Measurements from ENCODE around the gene SH3GLB1. TPM values are rescaled to one million over a fixed set of nuclear protein-coding genes. Genes with fewer than 3 reads are reported as not detected.

Gene SH3GLB1
- total and polyA plus RNA-seq, 2 donors (not counting 1 experiment from before 2014, with no cell fraction given) = 41.5 to 80.2 TPM

- TF ChIP-seq EZH2 (IDR thresholded peaks at IDR 0.05; ENCODE audit: low read length, missing control alignments) (no peak), CTCF (conservative IDR thresholded peaks at IDR 0.05 in 1 of 2, IDR thresholded peaks at IDR 0.05 in 1 of 2; ENCODE audit: low read depth in 1 of 2, low read length in 2 of 2) (no peak)
- DNase-seq (ENCODE audit: low read depth in 2 of 2) = peak in 1 of 2 donors; percentile 25
- H3K9ac ChIP-seq (ENCODE audit: insufficient read depth, low read length) = peak overlapping the region; percentile 93
- no peaks in the 10 kb centered on the region for H3K9me3 ChIP-seq (ENCODE audit: control insufficient read depth, insufficient read depth, low read depth, low read length)
- H3K36me3 ChIP-seq (ENCODE audit: control insufficient read depth, insufficient read depth, low read length) = no peaks in the 10 kb centered on the region
- H3K79me2 ChIP-seq (ENCODE audit: control insufficient read depth, insufficient read depth, low read length) = peaks cover 39% of the 10 kb centered on the region
- no peaks in the 10 kb centered on the region for H3K27me3 ChIP-seq (ENCODE audit: control insufficient read depth, insufficient read depth, low read length)
- H3K27ac ChIP-seq (ENCODE audit: insufficient read depth, low read length) = peak overlapping the region; percentile 96
- H3K4me1 ChIP-seq (ENCODE audit: control insufficient read depth, extremely low read depth, insufficient read depth, low read length) = peaks cover 2% of the 10 kb centered on the region
- peak overlapping the region; percentile 87 for H3K4me2 ChIP-seq (ENCODE audit: extremely low read depth, insufficient read depth, low read length)
- H4K20me1 ChIP-seq (ENCODE audit: control insufficient read depth, extremely low read depth, insufficient read depth, low read length) = no peaks in the 10 kb centered on the region
- H2AFZ ChIP-seq (ENCODE audit: low read length) = peak overlapping the region; percentile 94
- H3K4me3 ChIP-seq (replicated peaks in 1 of 4; ENCODE audit: control extremely low read depth in 1 of 4, insufficient read depth in 1 of 4, low read depth in 3 of 4, low read length in 4 of 4) = peak overlapping the region; percentile 82 to 99 (median 95)
These were observed 499 bp upstream of the SH3GLB1 start for GRCh38 chr1:86703696-86704457.

GRCh38 chr1:86704972-86705664 is 742 bp downstream of the SH3GLB1 start:
- no peak for TF ChIP-seq EZH2 (IDR thresholded peaks at IDR 0.05; ENCODE audit: low read length, missing control alignments)
- no peak for TF ChIP-seq CTCF (conservative IDR thresholded peaks at IDR 0.05 in 1 of 2, IDR thresholded peaks at IDR 0.05 in 1 of 2; ENCODE audit: low read depth in 1 of 2, low read length in 2 of 2)
- Histone ChIP-seq H4K20me1 (ENCODE audit: control insufficient read depth, extremely low read depth, insufficient read depth, low read length) (peaks cover 2% of the 10 kb centered on the region), H3K36me3 (ENCODE audit: control insufficient read depth, insufficient read depth, low read length) (no peaks in the 10 kb centered on the region), H3K4me2 (ENCODE audit: extremely low read depth, insufficient read depth, low read length) (peak overlapping the region; percentile 97), H3K79me2 (ENCODE audit: control insufficient read depth, insufficient read depth, low read length) (peaks cover 52% of the 10 kb centered on the region), H3K27me3 (ENCODE audit: control insufficient read depth, insufficient read depth, low read length) (no peaks in the 10 kb centered on the region), H2AFZ (ENCODE audit: low read length) (peak overlapping the region; percentile 86), H3K4me3 (replicated peaks in 1 of 4; ENCODE audit: control extremely low read depth in 1 of 4, insufficient read depth in 1 of 4, low read depth in 3 of 4, low read length in 4 of 4) (peak overlapping the region; percentile 82 to 99 (median 95)), H3K4me1 (ENCODE audit: control insufficient read depth, extremely low read depth, insufficient read depth, low read length) (peaks cover 5% of the 10 kb centered on the region), H3K9ac (ENCODE audit: insufficient read depth, low read length) (peak overlapping the region; percentile 93), H3K9me3 (ENCODE audit: control insufficient read depth, insufficient read depth, low read depth, low read length) (no peaks in the 10 kb centered on the region), H3K27ac (ENCODE audit: insufficient read depth, low read length) (peak overlapping the region; percentile 96)
- DNase-seq (ENCODE audit: low read depth in 2 of 2) = peak; percentile 66 to 75

- H3K79me2 ChIP-seq (ENCODE audit: control insufficient read depth, insufficient read depth, low read length) = peaks cover 57% of the 10 kb centered on the region
- peak overlapping the region; percentile 96 for H3K27ac ChIP-seq (ENCODE audit: insufficient read depth, low read length)
- H3K36me3 ChIP-seq (ENCODE audit: control insufficient read depth, insufficient read depth, low read length) = no peaks in the 10 kb centered on the region
- peak in 1 of 2 donors; percentile 29 for DNase-seq (ENCODE audit: low read depth in 2 of 2)
- H4K20me1 ChIP-seq (ENCODE audit: control insufficient read depth, extremely low read depth, insufficient read depth, low read length) = peaks cover 2% of the 10 kb centered on the region
- no peaks in the 10 kb centered on the region for H3K27me3 ChIP-seq (ENCODE audit: control insufficient read depth, insufficient read depth, low read length)
- H3K4me2 ChIP-seq (ENCODE audit: extremely low read depth, insufficient read depth, low read length) = peak overlapping the region; percentile 97
- peaks cover 5% of the 10 kb centered on the region for H3K4me1 ChIP-seq (ENCODE audit: control insufficient read depth, extremely low read depth, insufficient read depth, low read length)
- peak overlapping the region; percentile 82 to 99 (median 95) for H3K4me3 ChIP-seq (replicated peaks in 1 of 4; ENCODE audit: control extremely low read depth in 1 of 4, insufficient read depth in 1 of 4, low read depth in 3 of 4, low read length in 4 of 4)
- peak overlapping the region; percentile 93 for H3K9ac ChIP-seq (ENCODE audit: insufficient read depth, low read length)
- H3K9me3 ChIP-seq (ENCODE audit: control insufficient read depth, insufficient read depth, low read depth, low read length) = no peaks in the 10 kb centered on the region
- TF ChIP-seq EZH2 (IDR thresholded peaks at IDR 0.05; ENCODE audit: low read length, missing control alignments) (no peak), CTCF (conservative IDR thresholded peaks at IDR 0.05 in 1 of 2, IDR thresholded peaks at IDR 0.05 in 1 of 2; ENCODE audit: low read depth in 1 of 2, low read length in 2 of 2) (no peak)
- peak overlapping the region; percentile 86 for H2AFZ ChIP-seq (ENCODE audit: low read length)
These were observed 1.2 kb downstream of the SH3GLB1 start for GRCh38 chr1:86705665-86705985.
